ENCODE results near the gene NFU1.
"Not testable (repeated sequence)": the region's sequence is repeated elsewhere in the genome, so short reads cannot be mapped to it uniquely, and the experiment has no call there.

NFU1 gene

DNA sequence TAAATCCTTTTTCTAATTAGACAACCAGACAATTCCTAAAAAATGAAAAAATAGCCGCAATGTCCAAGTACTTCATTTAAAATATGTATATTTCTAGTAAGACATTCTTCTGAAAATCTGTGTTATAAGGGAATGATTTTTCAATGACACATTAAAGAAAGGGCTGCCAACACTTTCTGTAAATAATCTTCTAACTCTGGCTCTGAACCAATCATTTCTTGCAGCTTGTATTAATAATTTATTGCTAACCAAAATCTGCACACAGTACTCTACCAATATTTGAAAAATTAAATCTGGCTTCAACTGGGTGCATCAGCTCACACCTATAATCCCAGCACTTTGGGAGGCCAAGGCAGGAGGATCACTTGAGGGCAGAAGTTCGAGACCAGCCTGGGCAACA, 8.3 kb downstream of the NFU1 start:
- no peak for DNase-seq (ENCODE audit: low spot score in 2 of 2)
- Mint-ChIP-seq H3K4me3 (no peak overlapping the region), H3K27ac (no peak overlapping the region), H3K36me3 (peaks cover 57% of the 10 kb centered on the region), H3K4me1 (no peaks in the 10 kb centered on the region), H3K9me3 (no peaks in the 10 kb centered on the region)
- ATAC-seq: no peak

DNA sequence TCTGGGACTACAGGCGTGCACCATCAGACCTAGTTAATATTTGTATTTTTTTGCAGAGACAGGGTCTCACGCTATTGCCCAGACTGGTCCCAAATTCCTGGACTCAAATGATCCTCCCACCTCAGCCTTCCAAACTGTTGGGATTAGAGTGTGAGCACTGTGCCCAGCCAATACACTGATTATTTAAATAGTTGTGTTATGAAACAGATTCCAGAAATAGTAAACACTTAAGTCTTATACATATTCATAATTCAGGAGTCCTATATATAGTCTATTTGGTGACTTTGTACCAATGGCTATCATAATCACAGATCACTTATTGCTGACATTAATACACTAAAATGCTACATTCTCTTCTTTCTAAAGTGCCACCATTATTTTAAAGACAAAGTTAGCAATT, 12.8 kb downstream of the NFU1 start:
- Mint-ChIP-seq H3K4me1 (no peaks in the 10 kb centered on the region), H3K27ac (no peak overlapping the region), H3K9me3 (no peaks in the 10 kb centered on the region), H3K36me3 (peaks cover 76% of the 10 kb centered on the region), H3K4me3 (no peak overlapping the region)
- no peak for DNase-seq (ENCODE audit: low spot score in 2 of 2)
- no peak for ATAC-seq

DNA sequence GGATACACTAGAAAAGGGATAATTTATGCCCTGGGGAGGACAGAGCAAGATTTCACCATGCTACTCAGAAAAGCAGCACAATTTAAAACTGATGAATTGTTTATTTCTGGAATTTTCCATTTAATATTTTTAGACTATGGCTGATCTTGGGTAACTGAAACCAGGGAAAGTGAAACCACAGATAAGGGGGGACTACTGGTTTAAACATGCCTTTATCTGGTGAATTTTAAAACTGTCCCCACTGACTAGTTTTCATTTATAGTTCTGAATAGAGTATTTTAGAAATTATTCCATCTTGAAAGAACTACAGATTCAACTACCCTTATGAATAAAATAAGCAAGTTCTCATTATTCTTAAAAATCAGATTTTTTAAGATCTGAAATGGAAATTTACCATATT, 15.0 kb downstream of the NFU1 start:
- Mint-ChIP-seq H3K4me1 (no peaks in the 10 kb centered on the region), H3K27ac (no peak overlapping the region), H3K4me3 (no peak overlapping the region), H3K36me3 (peaks cover 76% of the 10 kb centered on the region), H3K9me3 (no peaks in the 10 kb centered on the region)
- DNase-seq (ENCODE audit: low spot score in 2 of 2) (no peak), ATAC-seq (no peak)

DNA sequence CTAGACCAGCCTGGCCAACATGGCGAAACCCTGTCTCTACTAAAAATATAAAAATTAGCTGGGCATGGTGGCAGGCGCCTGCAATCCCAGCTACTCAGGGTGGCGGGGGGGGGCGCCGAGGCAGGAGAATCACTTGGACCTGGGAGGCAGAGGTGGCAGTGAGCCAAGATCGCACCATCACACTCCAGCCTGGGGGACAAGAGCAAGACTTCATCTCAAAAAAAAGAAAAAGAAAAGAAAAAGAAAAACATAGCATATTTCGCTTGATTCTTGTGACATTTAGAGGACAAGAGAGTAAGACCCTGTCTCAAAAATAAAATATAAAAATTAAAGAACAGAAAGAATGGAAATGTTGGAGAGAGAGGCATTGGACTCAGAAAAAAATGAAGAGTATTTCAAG, 18.1 kb downstream of the NFU1 start:
- not testable (repeated sequence) for DNase-seq (ENCODE audit: low spot score in 2 of 2); H3K4me3 Mint-ChIP-seq; H3K27ac Mint-ChIP-seq; H3K9me3 Mint-ChIP-seq; H3K4me1 Mint-ChIP-seq; ATAC-seq
- H3K36me3 Mint-ChIP-seq: peaks cover 91% of the 10 kb centered on the region

DNA sequence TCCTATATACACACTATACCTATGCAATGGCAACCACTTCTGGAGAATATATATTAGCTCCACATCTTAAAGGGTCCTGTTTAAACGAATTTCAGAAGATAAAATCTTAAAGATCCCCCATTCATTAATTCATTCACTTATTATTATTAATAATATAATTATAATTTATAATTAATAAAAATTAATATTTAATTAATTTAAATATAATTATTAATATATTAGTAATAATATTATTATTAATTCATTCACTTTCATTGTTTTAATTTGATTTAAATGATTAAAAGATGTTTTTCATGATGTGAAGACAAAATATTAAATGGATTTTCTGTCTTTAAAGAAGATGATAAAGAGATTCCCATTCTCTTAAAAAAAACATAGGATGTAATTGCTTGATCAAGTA, 21.1 kb downstream of the NFU1 start:
- Mint-ChIP-seq H3K36me3 (peaks cover 94% of the 10 kb centered on the region), H3K9me3 (no peaks in the 10 kb centered on the region), H3K27ac (no peak overlapping the region), H3K4me1 (no peaks in the 10 kb centered on the region), H3K4me3 (no peak overlapping the region)
- DNase-seq (ENCODE audit: low spot score in 2 of 2) (no peak), ATAC-seq (no peak)

DNA sequence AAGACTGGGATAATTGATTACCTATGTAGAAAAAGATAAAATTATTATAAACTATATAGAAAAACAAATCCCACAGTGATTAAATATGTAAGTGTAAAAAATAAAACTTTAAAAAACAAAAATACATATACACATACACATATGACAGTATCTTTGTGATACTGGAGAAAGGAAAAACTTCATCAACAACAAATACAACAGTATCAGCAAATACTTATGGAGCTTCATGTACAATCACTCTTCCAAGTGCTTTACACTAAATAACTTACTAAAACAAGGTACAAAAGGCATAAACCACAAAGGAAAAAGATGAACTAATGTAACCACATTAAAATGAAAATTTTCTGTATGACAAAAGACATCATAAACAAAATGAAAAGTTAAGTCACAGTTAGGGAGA, 26.1 kb downstream of the NFU1 start:
- Mint-ChIP-seq H3K36me3 (peaks cover 77% of the 10 kb centered on the region), H3K9me3 (no peaks in the 10 kb centered on the region), H3K27ac (no peak overlapping the region), H3K4me1 (no peaks in the 10 kb centered on the region), H3K4me3 (no peak overlapping the region)
- no peak for ATAC-seq
- no peak for DNase-seq (ENCODE audit: low spot score in 2 of 2)

DNA sequence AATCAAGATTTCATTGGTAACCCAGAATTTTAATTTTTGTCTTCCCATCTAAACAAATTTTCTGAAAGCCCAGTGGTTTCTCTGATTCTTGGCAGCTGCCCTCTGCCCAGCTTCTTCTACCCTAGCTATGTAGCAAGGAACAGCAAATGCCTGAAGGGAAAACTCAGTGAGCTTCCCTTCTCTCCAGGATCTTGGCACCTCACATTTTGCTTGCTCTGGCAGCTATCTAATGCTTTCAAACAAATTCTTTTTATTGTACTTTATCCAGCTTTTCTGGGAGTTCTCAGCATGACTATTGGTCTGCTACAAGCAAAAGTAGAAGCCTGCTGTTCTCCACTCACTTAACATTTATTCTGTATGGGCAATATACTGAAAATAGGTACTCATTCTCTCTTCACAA, 31.9 kb downstream of the NFU1 start:
- H3K4me3 Mint-ChIP-seq: no peak overlapping the region
- no peak overlapping the region for H3K27ac Mint-ChIP-seq
- no peaks in the 10 kb centered on the region for H3K4me1 Mint-ChIP-seq
- ATAC-seq (no peak), DNase-seq (ENCODE audit: low spot score in 2 of 2) (no peak)
- peaks cover 70% of the 10 kb centered on the region for H3K36me3 Mint-ChIP-seq
- H3K9me3 Mint-ChIP-seq: no peaks in the 10 kb centered on the region

DNA sequence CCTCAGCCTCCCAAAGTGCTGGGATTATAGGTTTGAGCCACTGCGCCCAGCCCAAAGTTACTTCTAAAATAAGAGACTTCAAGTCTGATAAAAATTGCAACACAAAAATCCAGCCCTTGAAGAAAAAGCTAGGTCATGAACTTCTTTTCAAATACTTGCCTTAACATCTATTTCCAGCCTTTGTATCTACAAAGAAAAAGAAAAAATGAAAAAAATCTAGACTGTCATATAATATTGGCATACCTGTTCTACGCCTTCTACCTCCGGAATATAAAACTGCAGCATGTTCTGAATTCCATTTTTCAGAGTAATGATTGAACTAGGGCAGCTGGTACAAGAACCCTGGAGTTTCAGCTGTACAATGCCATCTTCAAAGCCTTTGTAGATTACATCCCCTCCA, 37.1 kb downstream of the NFU1 start:
- peaks cover 87% of the 10 kb centered on the region for H3K36me3 Mint-ChIP-seq

DNA sequence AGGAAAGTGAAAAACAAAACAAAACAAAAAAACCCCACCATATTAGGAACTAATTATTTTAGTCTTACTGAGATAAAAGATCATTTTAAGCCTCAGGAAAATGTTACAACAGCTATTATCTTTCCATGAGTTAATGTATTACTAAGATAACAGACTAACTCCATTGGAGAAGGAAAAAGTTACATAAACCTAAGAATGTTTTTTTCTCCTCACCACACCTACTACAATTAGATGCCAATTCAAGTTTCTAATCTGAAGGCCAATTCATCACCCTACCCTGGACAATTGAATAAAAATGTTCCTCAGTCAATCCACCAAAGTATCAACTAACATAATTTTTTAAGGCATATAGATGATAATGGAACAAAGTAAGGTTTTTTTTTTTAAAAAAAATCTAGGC, 40.0 kb downstream of the NFU1 start:
- H3K36me3 Mint-ChIP-seq: peaks cover 64% of the 10 kb centered on the region
- no peak for DNase-seq (ENCODE audit: low spot score in 2 of 2)
- no peak for ATAC-seq

More for the DNA sequence above, 37.1 kb downstream of the NFU1 start:
- ATAC-seq (no peak), DNase-seq (ENCODE audit: low spot score in 2 of 2) (no peak)
- Mint-ChIP-seq H3K9me3 (no peaks in the 10 kb centered on the region), H3K4me3 (no peak overlapping the region), H3K27ac (no peak overlapping the region), H3K4me1 (no peaks in the 10 kb centered on the region)

DNA sequence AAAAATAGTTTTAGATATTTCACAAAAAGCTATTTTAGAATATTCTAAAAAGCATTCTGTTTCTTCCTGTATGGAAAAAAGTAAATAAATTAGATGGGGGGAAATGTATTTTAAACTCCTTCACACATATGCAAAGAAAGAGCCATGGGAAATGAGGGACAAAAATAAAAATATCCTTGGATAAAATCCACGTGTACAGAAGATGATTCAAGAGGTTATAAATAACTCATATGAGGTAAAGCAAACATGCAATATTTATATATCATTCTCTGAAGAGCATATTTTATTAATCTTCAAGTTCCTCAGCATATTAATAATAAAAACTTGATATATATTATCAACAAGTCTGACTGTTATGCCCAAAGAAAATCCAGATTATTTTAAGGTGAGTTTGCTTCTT, 41.4 kb downstream of the NFU1 start:
- Mint-ChIP-seq H3K4me1 (no peaks in the 10 kb centered on the region), H3K36me3 (peaks cover 54% of the 10 kb centered on the region), H3K9me3 (no peaks in the 10 kb centered on the region), H3K4me3 (no peak overlapping the region), H3K27ac (no peak overlapping the region)
- no peak for ATAC-seq
- no peak for DNase-seq (ENCODE audit: low spot score in 2 of 2)

More for the DNA sequence above, 40.0 kb downstream of the NFU1 start:
- H3K4me3 Mint-ChIP-seq: no peak overlapping the region
- no peaks in the 10 kb centered on the region for H3K9me3 Mint-ChIP-seq
- no peak overlapping the region for H3K27ac Mint-ChIP-seq
- no peaks in the 10 kb centered on the region for H3K4me1 Mint-ChIP-seq

DNA sequence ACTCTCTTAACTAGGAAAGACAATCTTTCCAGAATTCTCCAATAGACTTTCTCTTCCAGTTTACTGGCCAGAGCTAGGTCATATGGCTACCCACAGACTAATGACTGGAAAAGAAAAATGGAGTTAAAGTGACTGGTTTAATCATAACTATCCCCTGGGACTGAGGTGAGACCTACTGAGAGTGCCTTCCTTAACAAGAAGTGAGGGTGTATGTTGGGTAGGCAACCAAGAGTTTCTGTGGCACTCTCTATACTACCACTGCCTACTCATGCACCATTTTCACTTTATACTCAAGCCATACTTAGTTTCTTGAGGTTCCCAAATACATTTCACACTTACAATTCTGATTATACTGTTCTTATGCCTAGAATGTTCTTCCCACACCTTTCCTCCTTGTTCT, 43.3 kb downstream of the NFU1 start:
- Mint-ChIP-seq H3K27ac (no peak overlapping the region), H3K9me3 (no peaks in the 10 kb centered on the region), H3K4me3 (no peak overlapping the region), H3K4me1 (no peaks in the 10 kb centered on the region), H3K36me3 (peaks cover 35% of the 10 kb centered on the region)
- ATAC-seq (peak; percentile 60), DNase-seq (ENCODE audit: low spot score in 2 of 2) (no peak)

DNA sequence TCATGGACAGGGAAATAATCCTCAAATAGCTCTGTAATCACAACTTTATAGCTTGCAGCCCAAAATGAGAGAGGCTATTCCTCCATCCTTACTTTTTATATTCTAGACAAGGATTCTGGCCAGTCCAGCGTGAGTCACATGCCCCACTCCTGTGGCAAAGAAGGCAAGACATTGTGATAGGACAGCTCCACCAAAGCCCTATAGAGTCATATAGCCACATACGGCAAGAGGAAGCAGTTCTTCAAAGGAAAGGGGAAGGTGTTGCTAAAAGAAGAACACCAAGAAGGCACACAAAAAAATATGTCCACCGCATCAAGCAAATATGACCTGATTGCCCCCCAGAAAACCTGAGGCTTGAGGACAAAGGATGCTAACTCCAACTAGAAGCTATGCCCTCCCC, 46.8 kb downstream of the NFU1 start:
- Mint-ChIP-seq H3K36me3 (peaks cover under 1% of the 10 kb centered on the region), H3K27ac (no peak overlapping the region), H3K4me3 (no peak overlapping the region), H3K4me1 (peaks cover 13% of the 10 kb centered on the region), H3K9me3 (no peaks in the 10 kb centered on the region)
- ATAC-seq (no peak), DNase-seq (ENCODE audit: low spot score in 2 of 2) (peak in 1 of 2 donors; percentile 37)

DNA sequence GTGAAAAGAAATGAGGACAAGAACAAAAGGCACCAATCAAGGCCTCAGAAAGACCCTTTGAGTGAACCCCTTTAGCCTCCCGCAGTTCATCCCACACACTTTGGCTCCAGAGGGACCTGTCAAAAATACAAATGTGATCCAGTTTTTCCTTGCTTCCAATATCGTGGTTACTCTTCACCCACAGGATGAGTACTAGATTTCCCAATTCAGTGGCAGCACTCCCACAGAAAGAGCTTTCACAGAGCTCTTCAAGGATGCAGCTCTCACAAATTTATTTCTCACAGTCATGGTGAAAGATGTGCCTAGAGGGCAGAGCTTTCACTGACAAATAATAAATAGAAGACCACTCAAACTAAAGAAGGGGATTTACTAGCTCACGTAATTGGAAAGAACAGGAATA, 47.2 kb downstream of the NFU1 start:
- H3K4me3 Mint-ChIP-seq: no peak overlapping the region
- H3K27ac Mint-ChIP-seq: no peak overlapping the region
- no peaks in the 10 kb centered on the region for H3K36me3 Mint-ChIP-seq
- peaks cover 13% of the 10 kb centered on the region for H3K4me1 Mint-ChIP-seq
- DNase-seq (ENCODE audit: low spot score in 2 of 2) (peak in 1 of 2 donors; percentile 18), ATAC-seq (no peak)
- H3K9me3 Mint-ChIP-seq: no peaks in the 10 kb centered on the region

DNA sequence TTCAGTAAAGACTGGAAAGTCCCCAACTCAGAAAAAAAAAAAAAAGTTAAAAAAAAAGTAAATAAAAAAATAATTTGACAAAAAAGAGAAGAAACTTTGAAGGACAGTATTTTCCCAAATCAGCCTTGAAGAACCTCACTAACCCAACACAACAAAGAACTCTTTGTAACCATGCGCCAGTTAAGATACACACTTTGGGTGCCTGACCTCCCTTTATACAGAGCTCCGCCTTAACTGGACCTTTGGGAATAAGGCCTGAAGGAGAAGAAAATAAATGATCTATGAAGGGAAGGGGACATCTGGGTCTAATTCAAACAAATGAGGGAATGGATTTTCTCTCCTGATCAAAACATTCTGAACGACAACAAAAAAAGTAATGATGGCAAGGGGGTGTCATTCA, 48.0 kb downstream of the NFU1 start:
- ATAC-seq (no peak), DNase-seq (ENCODE audit: low spot score in 2 of 2) (no peak)
- Mint-ChIP-seq H3K36me3 (no peaks in the 10 kb centered on the region), H3K4me1 (peaks cover 13% of the 10 kb centered on the region), H3K9me3 (no peaks in the 10 kb centered on the region), H3K27ac (no peak overlapping the region), H3K4me3 (no peak overlapping the region)

DNA sequence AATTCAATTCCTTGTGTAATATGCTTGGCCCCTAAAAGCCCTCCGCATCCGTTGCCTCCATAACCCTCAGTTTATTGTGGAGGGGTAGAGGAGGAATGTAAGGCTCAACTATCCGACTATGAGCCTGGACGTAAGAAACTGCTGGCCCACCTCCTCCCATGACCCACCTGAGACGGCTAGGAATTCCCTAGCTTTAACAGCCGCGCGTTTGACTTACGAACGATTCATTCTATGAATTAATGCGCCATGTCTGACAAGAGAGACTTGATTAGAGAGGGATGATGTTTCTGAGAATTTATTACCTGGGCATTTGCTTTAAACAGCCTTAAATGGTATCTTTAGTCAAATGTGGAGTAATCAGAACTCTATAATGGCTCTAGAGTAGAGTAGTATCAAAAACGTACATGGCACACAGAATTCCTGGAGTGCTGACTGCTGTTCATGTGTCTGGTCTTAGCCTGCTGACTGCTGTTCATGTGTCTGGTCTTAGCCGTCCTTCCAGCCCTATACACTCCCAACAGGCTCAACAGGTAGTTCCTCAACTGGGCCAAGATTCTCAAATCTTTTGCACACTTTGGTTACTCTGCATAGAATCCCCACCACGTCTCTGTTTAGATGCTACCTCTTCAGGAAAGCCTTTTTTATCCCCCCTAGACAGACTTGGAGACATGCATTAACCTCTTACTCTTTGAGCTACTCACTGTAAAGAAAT, 49.3 kb downstream of the NFU1 start:
- Mint-ChIP-seq H3K4me3 (peak overlapping the region; percentile 90), H3K9me3 (no peaks in the 10 kb centered on the region), H3K27ac (peak overlapping the region; percentile 96), H3K36me3 (peaks cover 5% of the 10 kb centered on the region), H3K4me1 (peaks cover 16% of the 10 kb centered on the region)
- ATAC-seq (no peak), DNase-seq (ENCODE audit: low spot score in 2 of 2) (peak in 1 of 2 donors; percentile 49)

DNA sequence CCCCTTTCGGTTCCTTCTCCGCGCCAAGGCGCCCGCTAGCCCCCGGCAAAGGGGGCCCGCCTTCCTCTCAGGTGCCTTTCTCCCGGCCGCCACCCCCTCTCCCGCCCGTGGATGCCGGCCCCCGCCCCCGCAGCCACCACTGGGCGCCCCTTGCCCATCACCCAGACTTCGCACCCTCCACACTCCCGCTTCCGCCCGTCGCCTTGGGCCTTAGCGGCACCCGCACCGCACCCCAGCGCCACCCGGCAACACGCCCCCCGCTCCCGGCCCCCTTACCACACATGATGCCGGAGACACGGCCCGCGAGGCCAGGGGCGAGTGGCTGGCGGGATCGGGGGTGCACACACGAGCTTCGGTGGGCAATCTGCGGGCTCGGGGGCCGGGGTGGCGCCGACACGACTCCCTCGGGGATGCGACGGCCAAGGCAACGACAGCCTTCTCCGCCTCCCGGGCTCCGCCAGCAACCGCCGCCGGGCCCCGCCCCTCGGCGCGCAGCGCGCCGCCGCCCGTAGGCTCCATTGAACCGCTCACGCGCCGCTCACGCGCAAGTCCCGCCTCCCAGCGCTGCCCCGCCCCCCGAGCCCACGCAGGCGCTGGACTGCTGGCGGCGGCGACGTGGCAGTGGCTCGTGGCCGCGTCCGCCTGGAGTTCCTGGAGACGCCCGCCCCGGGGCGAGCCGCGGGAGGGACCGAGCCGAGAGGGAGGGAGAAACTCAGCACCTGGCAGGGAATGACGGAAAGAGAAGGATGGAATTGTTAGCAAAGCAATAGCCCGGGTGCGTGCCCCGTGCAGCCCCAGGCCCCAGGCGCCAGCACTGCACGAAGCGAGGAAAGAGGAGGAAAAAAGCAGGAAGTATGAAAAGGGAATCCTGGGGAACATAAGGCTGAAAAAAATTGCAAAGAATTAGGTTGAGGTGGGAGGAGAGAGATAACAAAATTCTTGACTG, 50.2 kb downstream of the NFU1 start, which contains the start of gene GFPT1:
Gene GFPT1, minus strand, starts transcription at position 439 of the 946 bp plus-strand sequence. Its CDS starts 156 bp downstream, at position 283.
- ATAC-seq: peak; percentile 97
- Mint-ChIP-seq H3K36me3 (peaks cover 11% of the 10 kb centered on the region), H3K9me3 (no peaks in the 10 kb centered on the region), H3K4me3 (peak within 1 kb of the TSS; percentile 90), H3K4me1 (peaks cover 25% of the 10 kb centered on the region), H3K27ac (peak within 1 kb of the TSS; percentile 96)
- peak; percentile 85 to 94 for DNase-seq (ENCODE audit: low spot score in 2 of 2)
